Head of caudate nucleus (tissue), 42 donors: ENCODE data around the gene BCL6B.
A peak's percentile ranks its signal among the peaks of the same experiment; 100 is the strongest.

Experiments
- DNase-seq, 42 donors: peaks; one replicate each; pipeline versions ENCODE4 v3.0.0 to v3.0.0-alpha.2; 2020 to 2021; ENCODE audit warnings: mixed read lengths in 7 of 42
- intact Hi-C: fragments of 100-400 bp; cut with DNase I; formaldehyde crosslinking; loops from one replicate; pipeline ENCODE4 v1.15.0; 2022

Gene BCL6B

DNA sequence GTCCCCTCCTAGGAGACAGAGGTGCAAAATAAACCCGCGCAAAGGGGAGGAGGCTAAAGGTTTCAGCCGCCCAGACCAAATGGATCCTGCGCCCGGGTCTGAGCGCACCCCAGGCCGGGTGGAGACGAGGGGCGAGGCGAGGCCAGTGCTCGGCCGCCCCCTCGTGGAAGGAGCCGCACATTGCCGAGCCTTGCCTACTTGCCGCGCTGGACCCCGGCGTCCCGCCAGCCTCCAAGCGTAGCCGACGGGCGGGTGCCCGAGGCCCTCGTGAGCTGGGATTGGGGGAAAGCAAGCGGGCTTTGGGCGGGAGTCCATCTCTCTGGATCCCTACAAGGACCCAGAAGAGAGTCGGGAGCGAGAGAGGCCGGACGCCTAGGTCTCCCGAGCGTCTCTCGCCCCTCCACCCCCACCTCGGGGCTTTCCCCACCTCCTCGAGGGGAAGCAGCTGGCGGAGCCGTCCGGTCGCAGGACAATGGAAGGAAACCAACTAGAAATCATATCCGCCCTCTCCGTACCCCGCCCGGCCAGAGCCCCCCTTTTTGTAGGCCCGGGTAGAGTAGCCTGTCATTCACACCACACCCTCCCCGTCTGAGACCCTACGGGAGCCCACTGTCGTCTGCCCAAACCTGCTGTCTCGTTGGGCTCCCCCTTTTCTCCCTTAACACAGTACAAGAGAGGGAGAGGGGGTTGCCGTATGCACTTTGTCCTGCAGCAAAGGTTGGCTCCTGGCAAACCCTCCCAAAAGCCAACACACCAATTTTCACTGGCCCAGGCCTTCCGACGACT lies 664 bp upstream of the BCL6B start:
- intact Hi-C loops = loop anchor here (5.0 kb wide), 1 partner anchor 110 kb away; no protein-coding TSS in a partner anchor
- DNase-seq = peak in 40 of 42 donors; percentile 49 to 89 (median 74)

DNA sequence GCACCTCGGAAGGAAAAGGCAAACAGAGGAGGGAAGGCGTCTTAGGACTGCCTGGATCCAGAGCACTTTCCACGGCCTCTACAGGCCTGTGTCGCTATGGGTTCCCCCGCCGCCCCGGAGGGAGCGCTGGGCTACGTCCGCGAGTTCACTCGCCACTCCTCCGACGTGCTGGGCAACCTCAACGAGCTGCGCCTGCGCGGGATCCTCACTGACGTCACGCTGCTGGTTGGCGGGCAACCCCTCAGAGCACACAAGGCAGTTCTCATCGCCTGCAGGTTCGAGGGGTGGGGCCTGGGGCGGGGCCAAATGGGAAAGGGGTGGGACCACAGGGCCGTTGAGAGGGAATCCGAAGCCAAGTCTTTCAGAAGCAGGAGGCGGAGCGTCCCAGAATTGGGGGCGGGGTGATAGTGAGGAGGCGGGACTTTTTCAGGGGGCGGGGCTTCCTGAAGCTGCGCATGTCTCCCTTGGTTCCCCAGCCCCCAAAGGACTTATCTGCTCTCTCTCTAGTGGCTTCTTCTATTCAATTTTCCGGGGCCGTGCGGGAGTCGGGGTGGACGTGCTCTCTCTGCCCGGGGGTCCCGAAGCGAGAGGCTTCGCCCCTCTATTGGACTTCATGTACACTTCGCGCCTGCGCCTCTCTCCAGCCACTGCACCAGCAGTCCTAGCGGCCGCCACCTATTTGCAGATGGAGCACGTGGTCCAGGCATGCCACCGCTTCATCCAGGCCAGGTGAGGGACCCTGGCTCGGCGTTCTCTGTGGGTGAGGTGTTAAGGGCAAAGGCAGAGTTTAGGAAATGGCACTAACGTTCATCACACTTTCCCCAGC lies 939 bp downstream of the BCL6B start:
- intact Hi-C loops = loop anchor here (5.0 kb wide), 1 partner anchor 111 kb away; no protein-coding TSS in a partner anchor
- peak in 41 of 42 donors; percentile 62 to 89 (median 79) for DNase-seq

DNA sequence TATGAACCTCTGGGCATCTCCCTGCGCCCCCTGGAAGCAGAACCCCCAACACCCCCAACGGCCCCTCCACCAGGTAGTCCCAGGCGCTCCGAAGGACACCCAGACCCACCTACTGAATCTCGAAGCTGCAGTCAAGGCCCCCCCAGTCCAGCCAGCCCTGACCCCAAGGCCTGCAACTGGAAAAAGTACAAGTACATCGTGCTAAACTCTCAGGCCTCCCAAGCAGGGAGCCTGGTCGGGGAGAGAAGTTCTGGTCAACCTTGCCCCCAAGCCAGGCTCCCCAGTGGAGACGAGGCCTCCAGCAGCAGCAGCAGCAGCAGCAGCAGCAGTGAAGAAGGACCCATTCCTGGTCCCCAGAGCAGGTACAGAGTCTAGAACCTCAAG lies 1.5 kb downstream of the BCL6B start:
- no peak for DNase-seq
- intact Hi-C loops = loop anchor here (5.0 kb wide), 1 partner anchor 112 kb away; no protein-coding TSS in a partner anchor

GRCh38 chr17:7025245-7025644 lies 2.4 kb downstream of the BCL6B start:
- intact Hi-C loops = no loop called here
- no peak for DNase-seq

GRCh38 chr17:7026471-7027115 lies 3.7 kb downstream of the BCL6B start:
- intact Hi-C loops = no loop called here
- DNase-seq = no peak

DNA sequence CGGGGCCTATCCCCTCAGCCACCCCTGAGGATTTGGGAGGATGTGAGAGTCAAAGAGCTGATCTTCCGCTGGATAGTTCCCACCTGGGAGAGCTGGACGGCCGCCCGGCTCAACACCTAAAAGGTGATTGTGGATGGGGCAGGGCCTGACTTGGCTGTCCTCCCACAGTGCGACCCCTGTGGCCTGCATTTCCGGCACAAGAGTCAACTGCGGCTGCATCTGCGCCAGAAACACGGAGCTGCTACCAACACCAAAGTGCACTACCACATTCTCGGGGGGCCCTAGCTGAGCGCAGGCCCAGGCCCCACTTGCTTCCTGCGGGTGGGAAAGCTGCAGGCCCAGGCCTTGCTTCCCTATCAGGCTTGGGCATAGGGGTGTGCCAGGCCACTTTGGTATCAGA lies 4.5 kb downstream of the BCL6B start:
- no peak for DNase-seq

DNA sequence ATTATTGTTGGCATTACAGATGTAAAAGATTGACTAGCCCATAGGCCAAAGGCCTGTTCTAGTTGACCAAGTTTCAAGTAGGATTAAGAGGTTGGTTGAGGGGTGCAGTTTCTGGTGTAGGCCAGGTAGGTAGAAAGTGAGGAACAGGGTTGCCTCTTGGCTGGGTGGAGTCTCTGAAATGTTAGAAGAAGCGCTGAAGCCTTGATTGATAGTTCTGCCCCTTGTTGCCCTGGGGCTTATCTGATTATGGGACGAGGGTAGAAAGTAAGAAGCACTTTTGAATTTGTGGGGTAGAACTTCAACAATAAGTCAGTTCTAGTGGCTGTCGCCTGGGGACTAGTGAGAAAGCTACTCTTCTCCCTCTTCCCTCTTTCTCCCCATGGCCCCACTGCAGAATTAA lies 6.2 kb downstream of the BCL6B start:
- intact Hi-C loops = no loop called here
- no peak for DNase-seq

More for the DNA sequence above, 4.5 kb downstream of the BCL6B start:
- intact Hi-C loops = no loop called here

- intact Hi-C loops = no loop called here
- no peak for DNase-seq
Measured at GRCh38 chr17:7029659-7030058, 6.8 kb downstream of the BCL6B start.

DNA sequence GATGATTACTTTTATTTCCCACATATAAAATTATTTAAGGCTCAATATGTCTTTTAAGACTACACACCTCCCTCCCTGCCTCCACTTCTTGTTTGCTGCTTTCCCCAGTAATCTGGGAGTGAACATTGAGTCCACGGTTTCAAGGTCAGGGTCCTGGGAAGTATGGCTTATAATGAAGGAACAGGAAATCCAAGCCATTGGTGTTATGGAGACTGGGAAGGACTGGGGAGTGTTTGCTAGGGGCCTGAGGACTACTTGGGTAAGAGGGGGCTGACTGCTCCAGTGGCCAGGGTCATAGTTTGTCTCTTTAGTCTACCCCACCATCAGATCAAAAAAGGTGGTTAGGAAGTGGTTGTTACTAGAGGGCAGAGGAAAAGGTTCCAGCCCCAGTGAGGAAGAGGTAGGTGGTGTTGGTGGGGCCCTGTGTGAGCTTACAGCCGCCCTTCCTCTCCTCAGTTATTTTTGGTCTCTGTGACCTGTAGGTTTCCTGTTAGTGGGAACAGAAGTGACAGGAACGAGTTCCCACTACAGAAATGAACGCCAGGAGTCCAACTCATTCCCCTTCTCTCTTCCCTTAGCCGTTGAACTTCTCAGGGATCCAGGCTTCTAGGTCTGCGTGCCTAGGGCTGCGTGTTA lies 12.2 kb downstream of the BCL6B start:
- intact Hi-C loops = no loop called here
- peak in 1 of 42 donors; percentile 32 for DNase-seq

DNA sequence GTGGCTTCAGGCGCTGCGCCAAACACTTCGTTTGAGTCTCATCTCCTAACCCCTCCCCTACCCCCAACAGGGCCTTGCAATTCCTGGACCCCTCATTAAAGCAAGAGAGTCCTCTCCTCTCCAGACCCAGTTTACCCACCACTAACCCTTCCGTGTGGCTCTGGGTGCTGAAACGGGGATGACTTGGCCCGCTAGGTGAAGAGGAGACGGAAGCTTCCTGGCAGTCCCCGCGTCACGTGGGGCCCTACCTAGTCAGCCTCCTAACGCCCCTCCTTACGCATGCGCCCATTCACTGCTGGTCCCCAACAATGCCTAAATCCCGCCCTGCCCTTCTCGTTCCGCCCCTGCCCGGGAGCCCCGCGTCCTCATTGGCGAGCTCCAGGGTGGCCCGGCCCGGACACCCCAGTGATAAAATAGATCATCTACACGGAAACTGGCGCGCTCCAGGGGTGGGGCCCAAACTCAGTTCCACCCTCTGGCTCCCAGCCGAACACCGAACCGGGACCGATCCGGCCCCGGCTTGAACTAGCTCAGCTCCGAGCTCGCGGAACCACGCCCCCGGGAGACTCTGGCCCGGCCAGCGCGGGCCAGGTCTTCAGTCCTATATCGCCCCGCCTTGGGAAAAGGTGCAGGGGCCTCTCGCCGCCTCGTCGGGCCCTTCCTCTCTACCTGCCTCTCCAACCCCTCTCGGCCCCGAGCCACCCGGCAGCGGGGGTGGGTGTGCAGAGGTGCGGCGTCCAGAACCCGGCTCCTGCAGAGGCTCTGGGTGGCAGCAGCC lies 12.9 kb downstream of the BCL6B start, which contains the start of gene SLC16A13:
SLC16A13 (plus strand) TSS at position 425 of the 778 bp plus-strand sequence. CDS start 368 bp downstream, outside the sequence.
- peak; percentile 83 to 98 (median 94) for DNase-seq
- intact Hi-C loops = no loop called here

DNA sequence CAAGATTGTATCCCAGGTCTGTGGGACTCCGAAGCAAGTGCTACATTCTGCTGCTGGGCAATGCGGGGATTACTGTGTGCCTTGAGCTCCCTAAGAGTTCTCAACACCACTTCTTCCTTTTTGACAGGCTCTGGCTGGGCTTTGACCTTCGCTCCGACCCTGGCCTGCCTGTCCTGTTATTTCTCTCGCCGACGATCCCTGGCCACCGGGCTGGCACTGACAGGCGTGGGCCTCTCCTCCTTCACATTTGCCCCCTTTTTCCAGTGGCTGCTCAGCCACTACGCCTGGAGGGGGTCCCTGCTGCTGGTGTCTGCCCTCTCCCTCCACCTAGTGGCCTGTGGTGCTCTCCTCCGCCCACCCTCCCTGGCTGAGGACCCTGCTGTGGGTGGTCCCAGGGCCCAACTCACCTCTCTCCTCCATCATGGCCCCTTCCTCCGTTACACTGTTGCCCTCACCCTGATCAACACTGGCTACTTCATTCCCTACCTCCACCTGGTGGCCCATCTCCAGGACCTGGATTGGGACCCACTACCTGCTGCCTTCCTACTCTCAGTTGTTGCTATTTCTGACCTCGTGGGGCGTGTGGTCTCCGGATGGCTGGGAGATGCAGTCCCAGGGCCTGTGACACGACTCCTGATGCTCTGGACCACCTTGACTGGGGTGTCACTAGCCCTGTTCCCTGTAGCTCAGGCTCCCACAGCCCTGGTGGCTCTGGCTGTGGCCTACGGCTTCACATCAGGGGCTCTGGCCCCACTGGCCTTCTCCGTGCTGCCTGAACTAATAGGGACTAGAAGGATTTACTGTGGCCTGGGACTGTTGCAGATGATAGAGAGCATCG lies 15.4 kb downstream of the BCL6B start:
- intact Hi-C loops = no loop called here
- no peak for DNase-seq

- intact Hi-C loops = no loop called here
- DNase-seq = no peak
Measured at GRCh38 chr17:7039832-7040231, 17.0 kb downstream of the BCL6B start.

DNA sequence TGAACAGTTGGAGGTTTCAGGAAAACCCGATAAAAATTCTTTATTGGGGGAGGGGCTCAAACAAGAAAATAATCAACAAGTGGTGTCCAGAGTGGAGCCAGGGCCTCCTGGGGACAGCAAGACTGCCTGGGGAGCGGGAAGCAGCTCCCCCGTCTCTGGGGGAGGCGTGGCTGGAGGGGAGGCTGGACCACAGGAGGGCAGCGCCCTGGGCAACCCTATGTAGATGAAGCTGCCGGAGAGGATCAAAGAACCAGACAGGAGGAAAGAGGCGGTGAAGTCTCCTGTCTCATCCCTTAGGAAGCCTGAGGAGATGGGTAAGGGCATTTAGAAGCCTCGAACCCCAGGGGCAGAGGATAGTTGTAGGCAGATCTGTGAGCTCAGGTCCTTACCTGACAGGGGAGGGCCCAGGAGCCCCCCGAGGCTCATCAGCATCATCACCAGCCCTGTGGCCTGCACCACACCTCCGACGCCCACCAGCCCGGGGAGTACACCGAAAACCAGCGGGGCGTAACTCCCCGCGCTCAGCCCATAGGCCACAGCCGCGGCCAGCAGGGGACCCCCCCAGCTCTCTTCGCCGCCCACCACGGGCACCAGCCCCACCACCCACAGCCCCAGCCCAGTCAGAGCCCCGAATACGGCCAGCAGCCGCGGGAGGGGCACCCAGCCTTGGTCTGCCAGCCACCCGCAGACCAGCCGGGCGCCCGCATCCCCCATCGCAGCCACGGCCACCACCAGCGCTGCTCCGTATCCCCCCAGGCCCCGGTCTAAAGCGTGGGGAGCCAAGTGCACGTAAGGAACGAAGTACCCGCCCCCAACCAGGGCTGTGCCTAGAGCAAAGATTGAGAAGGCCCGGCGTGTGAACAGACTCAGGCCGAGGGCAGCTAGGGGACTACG lies 19.0 kb downstream of the BCL6B start:
- intact Hi-C loops = no loop called here
- DNase-seq = peak in 1 of 42 donors; percentile 18

GRCh38 chr17:7042501-7043181 lies 19.8 kb downstream of the BCL6B start:
- intact Hi-C loops = no loop called here

GRCh38 chr17:7043182-7043496 lies 20.3 kb downstream of the BCL6B start:
- DNase-seq = no peak
- intact Hi-C loops = no loop called here

More at GRCh38 chr17:7042501-7043181, 19.8 kb downstream of the BCL6B start:
- DNase-seq = peak in 4 of 42 donors; percentile 19 to 44 (median 30)
